ENCODE measurements around the gene RAI1.

- no peak for TF ChIP-seq POU5F1 (IDR thresholded peaks at IDR 0.05; ENCODE audit: low read depth, low read length)
- no peak for TF ChIP-seq USF2 (IDR thresholded peaks at IDR 0.05; ENCODE audit: low read length)
- no peak for TF ChIP-seq CTCF (IDR thresholded peaks at IDR 0.05; ENCODE audit: control extremely low read depth in 1 of 3, insufficient read depth in 1 of 3, low read depth in 1 of 3, low read length in 3 of 3)
- TF ChIP-seq POLR2A (IDR thresholded peaks at IDR 0.05; ENCODE audit: control extremely low read depth in 1 of 2, low read depth in 2 of 2, low read length in 2 of 2): no peak
- TF ChIP-seq RAD21 (IDR thresholded peaks at IDR 0.05 in 1 of 2, conservative IDR thresholded peaks at IDR 0.05 in 1 of 2; ENCODE audit: low read depth in 2 of 2, low read length in 2 of 2): no peak
These were observed 136.3 kb downstream of the RAI1 start for GRCh38 chr17:17817552-17817947.

All from H1 (cell line).